COR-L47 (cell line): ENCODE data around the gene FLRT2.
A peak's percentile ranks its signal among the peaks of the same experiment; 100 is the strongest.

Experiments used
- DNase-seq: peaks from one replicate; lab custom pipeline; 2025; lab: John Stamatoyannopoulos, UW

The FLRT2 gene

GRCh38 chr14:85564841-85565527 lies 35.0 kb downstream of the FLRT2 start:
- DNase-seq: no peak

- peak; percentile 4 for DNase-seq
Measured at GRCh38 chr14:85565862-85566296, 35.9 kb downstream of the FLRT2 start.

- DNase-seq: no peak
Measured at GRCh38 chr14:85566603-85567002, 36.7 kb downstream of the FLRT2 start.

- DNase-seq: no peak
Measured at GRCh38 chr14:85572011-85572410, 42.1 kb downstream of the FLRT2 start.

- DNase-seq: no peak
Measured at GRCh38 chr14:85572845-85573244, 42.9 kb downstream of the FLRT2 start.

GRCh38 chr14:85573406-85573805 lies 43.5 kb downstream of the FLRT2 start:
- no peak for DNase-seq

- no peak for DNase-seq
Measured at GRCh38 chr14:85574853-85575616, 45.1 kb downstream of the FLRT2 start.

GRCh38 chr14:85575617-85575898 lies 45.6 kb downstream of the FLRT2 start:
- no peak for DNase-seq

- no peak for DNase-seq
Measured at GRCh38 chr14:85576218-85576617, 46.3 kb downstream of the FLRT2 start.

GRCh38 chr14:85576848-85577542 lies 47.1 kb downstream of the FLRT2 start:
- DNase-seq: no peak

- DNase-seq: no peak
Measured at GRCh38 chr14:85577543-85578114, 47.7 kb downstream of the FLRT2 start.

- DNase-seq: no peak
Measured at GRCh38 chr14:85578357-85578756, 48.4 kb downstream of the FLRT2 start.

GRCh38 chr14:85578930-85579329 lies 49.0 kb downstream of the FLRT2 start:
- no peak for DNase-seq

- no peak for DNase-seq
Measured at GRCh38 chr14:85579942-85580341, 50.0 kb downstream of the FLRT2 start.

GRCh38 chr14:85580536-85581140 lies 50.7 kb downstream of the FLRT2 start:
- no peak for DNase-seq

GRCh38 chr14:85581691-85582090 lies 51.7 kb downstream of the FLRT2 start:
- DNase-seq: no peak

- no peak for DNase-seq
Measured at GRCh38 chr14:85583380-85583779, 53.4 kb downstream of the FLRT2 start.

- no peak for DNase-seq
Measured at GRCh38 chr14:85584481-85584880, 54.5 kb downstream of the FLRT2 start.

- DNase-seq: no peak
Measured at GRCh38 chr14:85587151-85587711, 57.3 kb downstream of the FLRT2 start.

GRCh38 chr14:85590784-85591183 lies 60.8 kb downstream of the FLRT2 start:
- no peak for DNase-seq

GRCh38 chr14:85594217-85594616 lies 64.3 kb downstream of the FLRT2 start:
- DNase-seq: no peak

GRCh38 chr14:85595981-85596380 lies 66.0 kb downstream of the FLRT2 start:
- DNase-seq: no peak
